Measurements from ENCODE around the gene SLCO2B1. TPM values are rescaled to one million over a fixed set of nuclear protein-coding genes. Genes with fewer than 3 reads are reported as not detected.
A peak's percentile ranks its signal among the peaks of the same experiment; 100 is the strongest.

Gene SLCO2B1
- total RNA-seq, 2 donors from 2014 or later, result 37.6 to 50.3 TPM

GRCh38 chr11:75199412-75199955 is 48.6 kb downstream of the SLCO2B1 start:
- no peak for DNase-seq
- no peak overlapping the region for H3K27ac ChIP-seq
- no peak overlapping the region for H3K4me3 ChIP-seq
- H3K27me3 ChIP-seq, result no peaks in the 10 kb centered on the region
- TF ChIP-seq CTCF (IDR thresholded peaks at IDR 0.05), result no peak
- intact Hi-C loops (cut with DNase I), result no loop called here
- no peaks in the 10 kb centered on the region for H3K4me1 ChIP-seq
- H3K36me3 ChIP-seq, result no peaks in the 10 kb centered on the region
- no peak overlapping the region for H3K9ac ChIP-seq (ENCODE audit: low read depth in 2 of 2, low read length in 2 of 2)
- no peaks in the 10 kb centered on the region for H3K9me3 ChIP-seq

DNA sequence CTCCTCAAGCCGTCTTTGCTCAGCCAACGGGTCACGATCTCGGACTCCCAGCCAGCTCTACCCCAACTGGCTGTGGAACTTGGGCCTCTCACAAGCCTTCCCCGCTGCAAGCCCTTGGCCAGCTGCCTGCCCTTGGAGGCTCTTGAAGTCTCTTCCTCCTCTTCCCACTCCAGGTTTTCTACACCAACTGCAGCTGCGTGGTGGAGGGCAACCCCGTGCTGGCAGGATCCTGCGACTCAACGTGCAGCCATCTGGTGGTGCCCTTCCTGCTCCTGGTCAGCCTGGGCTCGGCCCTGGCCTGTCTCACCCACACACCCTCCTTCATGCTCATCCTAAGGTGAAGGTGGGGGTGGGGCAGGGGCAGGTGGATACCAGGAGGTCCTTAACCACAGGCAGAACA is 49.1 kb downstream of the SLCO2B1 start:
- Histone ChIP-seq H3K4me1 (no peaks in the 10 kb centered on the region), H3K27ac (no peak overlapping the region), H3K27me3 (no peaks in the 10 kb centered on the region), H3K9me3 (no peaks in the 10 kb centered on the region), H3K9ac (ENCODE audit: low read depth in 2 of 2, low read length in 2 of 2) (no peak overlapping the region), H3K36me3 (no peaks in the 10 kb centered on the region), H3K4me3 (no peak overlapping the region)
- intact Hi-C loops (cut with DNase I), result no loop called here
- no peak for TF ChIP-seq CTCF (IDR thresholded peaks at IDR 0.05)
- peak; percentile 29 for DNase-seq

DNA sequence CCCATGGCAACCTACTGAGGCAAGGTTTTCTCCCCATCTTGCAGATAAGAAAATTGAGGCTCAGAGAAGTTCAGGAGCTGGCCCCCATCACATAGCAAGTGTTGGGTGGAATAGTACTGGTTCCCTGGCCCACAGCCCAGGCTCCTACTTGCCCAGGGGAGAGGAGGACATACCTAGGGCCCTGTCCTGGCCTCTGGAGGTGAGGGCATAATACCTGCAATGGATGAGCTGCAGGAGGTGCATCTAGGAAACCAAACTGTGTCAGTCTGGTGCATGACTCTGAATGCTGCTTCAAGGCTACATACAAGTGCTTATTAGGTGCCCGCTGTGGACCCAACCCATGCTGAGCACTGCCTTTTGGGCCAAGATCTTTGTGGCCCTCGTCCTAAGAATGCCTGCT is 49.6 kb downstream of the SLCO2B1 start:
- no peak for DNase-seq
- no peak overlapping the region for H3K9ac ChIP-seq (ENCODE audit: low read depth in 2 of 2, low read length in 2 of 2)
- no peak overlapping the region for H3K27ac ChIP-seq
- no peaks in the 10 kb centered on the region for H3K36me3 ChIP-seq
- H3K27me3 ChIP-seq, result no peaks in the 10 kb centered on the region
- TF ChIP-seq CTCF (IDR thresholded peaks at IDR 0.05), result no peak
- no peaks in the 10 kb centered on the region for H3K4me1 ChIP-seq
- intact Hi-C loops (cut with DNase I), result no loop called here
- no peak overlapping the region for H3K4me3 ChIP-seq
- no peaks in the 10 kb centered on the region for H3K9me3 ChIP-seq

DNA sequence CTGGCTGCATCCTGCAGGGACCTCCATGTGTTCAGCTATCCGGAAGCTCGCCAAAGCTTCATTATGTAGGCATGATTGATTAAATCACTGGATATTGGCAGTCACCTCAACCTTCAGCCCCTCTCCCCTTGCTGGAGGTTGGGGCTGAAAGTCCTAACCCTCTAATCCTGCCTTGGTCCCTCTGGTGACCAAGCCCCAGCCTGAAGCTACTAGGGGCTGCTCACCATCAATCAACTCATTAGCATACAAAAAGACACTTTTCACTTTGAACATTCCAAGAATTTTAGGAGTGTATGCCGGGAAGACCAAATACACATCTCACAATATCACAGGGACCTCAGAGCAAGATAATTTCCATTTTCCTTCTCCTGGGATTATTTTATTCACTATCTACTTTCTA is 50.9 kb downstream of the SLCO2B1 start:
- H3K4me3 ChIP-seq, result no peak overlapping the region
- no peak for TF ChIP-seq CTCF (IDR thresholded peaks at IDR 0.05)
- H3K27ac ChIP-seq, result no peak overlapping the region
- no peaks in the 10 kb centered on the region for H3K27me3 ChIP-seq
- H3K9me3 ChIP-seq, result no peaks in the 10 kb centered on the region
- no peaks in the 10 kb centered on the region for H3K4me1 ChIP-seq
- no peak for DNase-seq
- no peak overlapping the region for H3K9ac ChIP-seq (ENCODE audit: low read depth in 2 of 2, low read length in 2 of 2)
- H3K36me3 ChIP-seq, result no peaks in the 10 kb centered on the region
- intact Hi-C loops (cut with DNase I), result no loop called here

DNA sequence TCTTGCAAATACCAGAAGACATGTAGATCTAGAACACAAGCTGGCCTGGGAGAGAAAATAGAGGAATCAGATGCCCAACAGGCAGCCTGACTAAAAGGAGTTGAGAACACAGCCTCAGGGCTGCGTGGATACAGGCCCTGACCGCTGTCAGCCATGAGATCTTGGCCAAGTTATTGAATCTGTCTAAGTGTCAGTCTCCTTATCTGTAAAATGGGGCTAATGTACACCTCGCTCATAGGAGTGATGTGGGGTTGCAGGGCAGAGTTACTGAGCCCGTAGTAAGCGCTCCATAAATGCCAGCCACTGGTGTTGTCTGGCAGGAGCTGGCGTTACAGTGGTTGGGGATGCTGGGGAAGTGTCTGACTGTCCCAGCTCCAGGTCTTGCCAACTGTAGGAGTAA is 51.3 kb downstream of the SLCO2B1 start:
- no peak for DNase-seq
- Histone ChIP-seq H3K4me3 (no peak overlapping the region), H3K27ac (no peak overlapping the region), H3K4me1 (no peaks in the 10 kb centered on the region), H3K9ac (ENCODE audit: low read depth in 2 of 2, low read length in 2 of 2) (no peak overlapping the region), H3K36me3 (no peaks in the 10 kb centered on the region), H3K27me3 (no peaks in the 10 kb centered on the region), H3K9me3 (no peaks in the 10 kb centered on the region)
- no peak for TF ChIP-seq CTCF (IDR thresholded peaks at IDR 0.05)
- intact Hi-C loops (cut with DNase I), result no loop called here
